H9 (cell line): ENCODE data around the gene TJP2. TPM values are rescaled to one million over a fixed set of nuclear protein-coding genes. Genes with fewer than 3 reads are reported as not detected.

Source experiments
- DNase-seq: peaks from one replicate; pipeline ENCODE4 v3.0.0-alpha.2; 2017
- H2AFZ ChIP-seq: one replicate; pipeline ENCODE4 v1.6.1; 2013; ENCODE audit warnings: mild to moderate bottlenecking, low read length, control low read depth, moderate library complexity
- H2AK5ac ChIP-seq: 2 replicates; pipeline ENCODE4 v1.6.1; 2013; ENCODE audit warnings: low read length, control low read depth, mixed read lengths; ENCODE audit not compliant: insufficient read length
- H2BK120ac ChIP-seq: one replicate; pipeline ENCODE4 v1.6.1; 2013; ENCODE audit warnings: low read depth, mild to moderate bottlenecking, low read length, control low read depth, inconsistent platforms; ENCODE audit not compliant: poor library complexity, severe bottlenecking
- H2BK12ac ChIP-seq: 2 replicates; pipeline ENCODE4 v1.6.1; 2013; ENCODE audit warnings: low read length, control low read depth, mixed read lengths, low read depth; ENCODE audit not compliant: insufficient read length
- H2BK15ac ChIP-seq: 2 replicates; pipeline ENCODE4 v1.6.1; 2013; ENCODE audit warnings: low read depth, low read length, control low read depth
- H2BK20ac ChIP-seq: one replicate; pipeline ENCODE4 v1.6.1; 2013; ENCODE audit warnings: low read depth, mild to moderate bottlenecking, low read length, control low read depth, inconsistent platforms; ENCODE audit not compliant: poor library complexity, severe bottlenecking
- H2BK5ac ChIP-seq: 2 replicates; pipeline ENCODE4 v1.6.1; 2013; ENCODE audit warnings: low read length, control low read depth, mixed read lengths; ENCODE audit not compliant: insufficient read length
- H3K14ac ChIP-seq: 2 replicates; pipeline ENCODE4 v1.6.1; 2013; ENCODE audit warnings: low read length, control low read depth; ENCODE audit not compliant: insufficient read depth
- H3K18ac ChIP-seq: 2 replicates; pipeline ENCODE4 v1.6.1; 2013; ENCODE audit warnings: low read depth, mild to moderate bottlenecking, mixed read lengths, low read length, control low read depth; ENCODE audit not compliant: insufficient read length
- H3K23ac ChIP-seq: 2 replicates; pipeline ENCODE4 v1.6.1; 2013; ENCODE audit warnings: low read length, control low read depth, mixed read lengths, low read depth; ENCODE audit not compliant: insufficient read length
- H3K23me2 ChIP-seq: 2 replicates; pipeline ENCODE4 v1.6.1; 2013; ENCODE audit warnings: low read depth, mild to moderate bottlenecking, mixed read lengths, low read length, control low read depth; ENCODE audit not compliant: insufficient read length, poor library complexity, severe bottlenecking
- H3K27ac ChIP-seq: 2 replicates; pipeline ENCODE4 v1.5.1; 2013; ENCODE audit warnings: low read length, control low read depth, mixed read lengths, low read depth; ENCODE audit not compliant: insufficient read length
- H3K27me3 ChIP-seq: 2 replicates; pipeline ENCODE4 v1.6.1; 2013; ENCODE audit warnings: low read length, control low read depth, inconsistent platforms; ENCODE audit not compliant: insufficient read depth
- H3K4ac ChIP-seq: 2 replicates; pipeline ENCODE4 v1.6.1; 2013; ENCODE audit warnings: low read depth, mild to moderate bottlenecking, control low read depth, inconsistent platforms, low read length, moderate library complexity
- H3K4me1 ChIP-seq: 2 replicates; pipeline ENCODE4 v1.6.1; 2013; ENCODE audit warnings: low read length, control low read depth, inconsistent platforms; ENCODE audit not compliant: insufficient read depth
- H3K4me2 ChIP-seq: 2 replicates; pipeline ENCODE4 v1.6.1; 2013; ENCODE audit warnings: low read length, control low read depth, mixed read lengths; ENCODE audit not compliant: insufficient read length, insufficient read depth
- H3K56ac ChIP-seq: 2 replicates; pipeline ENCODE4 v1.6.1; 2013; ENCODE audit warnings: low read depth, mild to moderate bottlenecking, mixed read lengths, low read length, control low read depth; ENCODE audit not compliant: insufficient read length
- H3K79me1 ChIP-seq: 2 replicates; pipeline ENCODE4 v1.6.1; 2013; ENCODE audit warnings: low read depth, mild to moderate bottlenecking, moderate library complexity, low read length, control low read depth, inconsistent platforms; ENCODE audit not compliant: insufficient read depth, poor library complexity, severe bottlenecking
- H3K79me2 ChIP-seq: 2 replicates; pipeline ENCODE4 v1.6.1; 2013; ENCODE audit warnings: low read length, control low read depth, inconsistent platforms; ENCODE audit not compliant: insufficient read depth
- H3K9ac ChIP-seq: 2 replicates; pipeline ENCODE4 v1.6.1; 2013; ENCODE audit warnings: low read length, control low read depth, mixed read lengths; ENCODE audit not compliant: insufficient read length; ENCODE audit errors: extremely low read depth
- H3K9me3 ChIP-seq: one replicate; pipeline ENCODE4 v1.6.1; 2013; ENCODE audit warnings: low read depth, low read length, inconsistent platforms; ENCODE audit not compliant: control insufficient read depth
- H3T11ph ChIP-seq: one replicate; pipeline ENCODE4 v1.6.1; 2013; ENCODE audit warnings: mild to moderate bottlenecking, low read length, control low read depth, inconsistent platforms
- H4K20me1 ChIP-seq: one replicate; pipeline ENCODE4 v1.6.1; 2013; ENCODE audit not compliant: control insufficient read depth, insufficient read length, insufficient read depth
- H4K5ac ChIP-seq: 2 replicates; pipeline ENCODE4 v1.6.1; 2013; ENCODE audit warnings: low read depth, mild to moderate bottlenecking, mixed read lengths, low read length, control low read depth; ENCODE audit not compliant: insufficient read length
- H4K8ac ChIP-seq: replicated peaks from 2 replicates; pipeline ENCODE4 v1.6.1; 2013; ENCODE audit warnings: low read length, control low read depth, mixed read lengths, low read depth; ENCODE audit not compliant: insufficient read length
- H4K91ac ChIP-seq: 2 replicates; pipeline ENCODE4 v1.6.1; 2013; ENCODE audit warnings: low read depth, mild to moderate bottlenecking, moderate library complexity, mixed read lengths, low read length, control low read depth; ENCODE audit not compliant: insufficient read length
- H3K27ac Mint-ChIP-seq, 3 experiments: 2 replicates in 2 of 3; 3 replicates in 1 of 3; pipeline ENCODE4 v1.8.0; 2020 to 2021; ENCODE audit warnings: mixed read lengths in 3 of 3, mild to moderate bottlenecking in 1 of 3, moderate library complexity in 1 of 3
- H3K27me3 Mint-ChIP-seq: 2 replicates; pipeline ENCODE4 v1.8.0; 2021; ENCODE audit warnings: low read depth, mild to moderate bottlenecking, moderate library complexity, mixed read lengths
- H3K36me3 Mint-ChIP-seq, 3 experiments: 2 replicates in 2 of 3; 3 replicates in 1 of 3; pipeline ENCODE4 v1.8.0; 2020 to 2021; ENCODE audit warnings: low read depth in 3 of 3, mixed read lengths in 3 of 3; ENCODE audit not compliant: insufficient read depth in 1 of 3
- H3K4me1 Mint-ChIP-seq, 2 experiments: 2 replicates each; pipeline ENCODE4 v1.8.0; 2020; ENCODE audit warnings: mixed read lengths in 2 of 2
- H3K4me3 Mint-ChIP-seq, 2 experiments: 2 replicates in 1 of 2; 3 replicates in 1 of 2; pipeline ENCODE4 v1.8.0; 2020 to 2021; ENCODE audit warnings: mild to moderate bottlenecking in 2 of 2, mixed read lengths in 2 of 2, moderate library complexity in 1 of 2
- H3K9me3 Mint-ChIP-seq, 2 experiments: 2 replicates in 1 of 2; 3 replicates in 1 of 2; pipeline ENCODE4 v1.8.0; 2020; ENCODE audit warnings: mild to moderate bottlenecking in 2 of 2, mixed read lengths in 2 of 2, moderate library complexity in 1 of 2
- WGBS: extraction: QIAGEN DNeasy Blood & Tissue Kit; methylation state at CpG from one replicate; pipeline ENCODE4 v1.1.7; 2013; ENCODE audit warnings: missing lambda C conversion rate, low lambda C conversion rate, mixed read lengths; ENCODE audit not compliant: insufficient read length; ENCODE audit errors: extremely low coverage; 5-methylcytosine and 5-hydroxymethylcytosine counted together
- total RNA-seq: library from RNA; stranded (reverse); gene quantifications from 2 replicates; pipeline ENCODE4 v1.2.1, GENCODE V29; 2021
- TF ChIP-seq, protein P1 (sequence below): fragments of 200-600 bp; sonication (generic); conservative IDR thresholded peaks from 3 replicates; pipeline ENCODE4 v1.8.0; 2021; ENCODE audit warnings: antibody characterized with exemption, mild to moderate bottlenecking

The TJP2 gene
- total RNA-seq, 1 experiment from 2014 or later: 130 TPM

DNA sequence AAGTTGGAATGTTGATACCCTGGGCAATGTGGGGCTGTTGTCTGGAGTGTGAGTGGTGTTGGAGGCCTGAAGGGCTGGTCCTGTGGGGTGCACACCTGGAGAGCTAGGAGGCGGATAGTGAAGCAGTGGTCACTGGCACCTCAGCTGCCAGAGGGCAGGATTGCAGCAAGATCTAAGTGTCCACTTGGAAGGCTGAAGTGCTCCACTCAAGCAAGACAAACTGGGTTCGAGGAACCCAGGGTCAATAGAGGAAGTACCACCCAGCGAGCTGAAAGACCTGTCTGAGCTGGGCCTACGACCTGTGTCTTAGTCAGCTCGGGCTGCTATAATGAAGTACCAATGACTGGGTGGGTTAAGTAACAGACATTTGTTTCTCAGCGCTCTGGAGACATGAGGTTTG lies 39.7 kb upstream of the TJP2 start:
- Histone ChIP-seq H2BK12ac (no peak overlapping the region), H4K91ac (no peak overlapping the region), H3K23me2 (no peaks in the 10 kb centered on the region), H2AK5ac (no peak overlapping the region), H3K27ac (no peak overlapping the region), H3K23ac (no peak overlapping the region), H3K79me1 (peaks cover 13% of the 10 kb centered on the region), H2BK120ac (no peak overlapping the region), H3K9ac (no peak overlapping the region), H3K14ac (no peak overlapping the region), H3K4ac (no peak overlapping the region), H2BK5ac (no peak overlapping the region), H3T11ph (no peak overlapping the region), H2BK15ac (no peak overlapping the region), H2BK20ac (no peak overlapping the region), H3K27me3 (no peaks in the 10 kb centered on the region), H3K18ac (no peak overlapping the region), H4K5ac (no peak overlapping the region), H2AFZ (no peak overlapping the region), H3K79me2 (peaks cover 48% of the 10 kb centered on the region), H3K9me3 (no peaks in the 10 kb centered on the region), H4K20me1 (peaks cover 4% of the 10 kb centered on the region), H3K56ac (no peak overlapping the region), H3K4me1 (peaks cover 2% of the 10 kb centered on the region; the same call in 1 of the 2 replicates), H4K8ac (no peak overlapping the region), H3K4me2 (no peak overlapping the region)
- Mint-ChIP-seq H3K27me3 (no peaks in the 10 kb centered on the region), H3K27ac (peak overlapping the region; percentile 60 to 95 (median 74)), H3K36me3 (peaks cover 29 to 42% (median 35%) of the 10 kb centered on the region in 3 experiments), H3K4me3 (no peak overlapping the region), H3K4me1 (peaks cover 36 to 53% of the 10 kb centered on the region in 2 experiments), H3K9me3 (no peaks in the 10 kb centered on the region)
- TF ChIP-seq, protein P1, sequence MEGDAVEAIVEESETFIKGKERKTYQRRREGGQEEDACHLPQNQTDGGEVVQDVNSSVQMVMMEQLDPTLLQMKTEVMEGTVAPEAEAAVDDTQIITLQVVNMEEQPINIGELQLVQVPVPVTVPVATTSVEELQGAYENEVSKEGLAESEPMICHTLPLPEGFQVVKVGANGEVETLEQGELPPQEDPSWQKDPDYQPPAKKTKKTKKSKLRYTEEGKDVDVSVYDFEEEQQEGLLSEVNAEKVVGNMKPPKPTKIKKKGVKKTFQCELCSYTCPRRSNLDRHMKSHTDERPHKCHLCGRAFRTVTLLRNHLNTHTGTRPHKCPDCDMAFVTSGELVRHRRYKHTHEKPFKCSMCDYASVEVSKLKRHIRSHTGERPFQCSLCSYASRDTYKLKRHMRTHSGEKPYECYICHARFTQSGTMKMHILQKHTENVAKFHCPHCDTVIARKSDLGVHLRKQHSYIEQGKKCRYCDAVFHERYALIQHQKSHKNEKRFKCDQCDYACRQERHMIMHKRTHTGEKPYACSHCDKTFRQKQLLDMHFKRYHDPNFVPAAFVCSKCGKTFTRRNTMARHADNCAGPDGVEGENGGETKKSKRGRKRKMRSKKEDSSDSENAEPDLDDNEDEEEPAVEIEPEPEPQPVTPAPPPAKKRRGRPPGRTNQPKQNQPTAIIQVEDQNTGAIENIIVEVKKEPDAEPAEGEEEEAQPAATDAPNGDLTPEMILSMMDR: no peak
- DNase-seq: peak; percentile 22
- WGBS: no CpG with 5 or more reads among the region's 6 CpGs
